GM18909 (cell line): Measurements from ENCODE around the gene TBX22.
"Not testable (repeated sequence)": the region's sequence is repeated elsewhere in the genome, so short reads cannot be mapped to it uniquely, and the experiment has no call there.

Source experiments
- ATAC-seq: cut with Tn5 transposase; IDR thresholded peaks from one replicate; pipeline ENCODE4 v1.9.1; 2021; ENCODE audit warnings: mild to moderate bottlenecking; ENCODE audit not compliant: unreplicated experiment, poor library complexity

The TBX22 gene

GRCh38 chrX:80014141-80014940 lies at the start of gene TBX22:
Gene TBX22 (plus strand): TSS chrX:80014753. CDS start chrX:80022270, 7,517 bp downstream.
- ATAC-seq: no peak

- no peak for ATAC-seq
These were observed 38.9 kb upstream of the TBX22 start for GRCh38 chrX:79975605-79976004.

- ATAC-seq: no peak
These were observed 10.1 kb upstream of the TBX22 start for GRCh38 chrX:80004458-80004857.

- no peak for ATAC-seq
These were observed 3.0 kb upstream of the TBX22 start for GRCh38 chrX:80011522-80011921.

DNA sequence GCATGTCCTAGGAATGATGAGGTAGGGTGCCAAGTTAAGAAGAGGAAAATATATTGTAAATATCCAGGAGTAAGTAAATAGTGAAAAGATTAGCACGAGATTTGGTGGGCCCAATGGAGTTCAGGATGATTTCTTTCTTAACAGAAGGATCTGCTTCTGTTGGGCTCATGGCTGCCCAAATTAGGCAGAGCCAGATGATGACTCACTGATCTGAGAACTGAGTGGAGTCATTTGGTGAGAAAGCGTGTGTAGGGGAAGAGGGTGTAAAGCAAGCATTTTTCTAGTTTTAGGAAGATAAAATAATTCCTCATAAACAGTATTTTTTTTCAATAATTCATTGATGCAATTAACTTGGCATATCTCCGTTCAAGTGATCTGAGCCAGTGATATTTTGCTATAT lies 1.6 kb downstream of the TBX22 start:
- no peak for ATAC-seq

DNA sequence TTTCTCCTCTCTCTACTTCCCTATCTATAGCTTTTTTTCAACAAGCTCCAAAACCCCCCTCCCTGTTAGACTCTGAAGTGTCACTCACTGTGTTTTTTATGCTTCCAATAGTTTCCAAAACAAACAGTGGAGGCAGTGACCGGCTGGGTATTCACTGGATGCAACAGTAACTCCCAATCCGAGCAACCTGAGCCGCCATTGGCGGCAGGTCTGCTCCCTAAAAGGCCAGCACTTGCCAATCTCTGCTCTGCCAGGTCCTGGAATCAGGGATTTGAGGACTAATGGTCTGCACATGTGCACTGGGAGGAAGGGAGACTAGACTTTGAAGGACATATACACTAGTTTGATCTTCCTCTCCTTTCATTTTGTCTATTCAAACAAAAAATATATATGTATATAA lies 7.1 kb downstream of the TBX22 start:
- ATAC-seq: no peak

DNA sequence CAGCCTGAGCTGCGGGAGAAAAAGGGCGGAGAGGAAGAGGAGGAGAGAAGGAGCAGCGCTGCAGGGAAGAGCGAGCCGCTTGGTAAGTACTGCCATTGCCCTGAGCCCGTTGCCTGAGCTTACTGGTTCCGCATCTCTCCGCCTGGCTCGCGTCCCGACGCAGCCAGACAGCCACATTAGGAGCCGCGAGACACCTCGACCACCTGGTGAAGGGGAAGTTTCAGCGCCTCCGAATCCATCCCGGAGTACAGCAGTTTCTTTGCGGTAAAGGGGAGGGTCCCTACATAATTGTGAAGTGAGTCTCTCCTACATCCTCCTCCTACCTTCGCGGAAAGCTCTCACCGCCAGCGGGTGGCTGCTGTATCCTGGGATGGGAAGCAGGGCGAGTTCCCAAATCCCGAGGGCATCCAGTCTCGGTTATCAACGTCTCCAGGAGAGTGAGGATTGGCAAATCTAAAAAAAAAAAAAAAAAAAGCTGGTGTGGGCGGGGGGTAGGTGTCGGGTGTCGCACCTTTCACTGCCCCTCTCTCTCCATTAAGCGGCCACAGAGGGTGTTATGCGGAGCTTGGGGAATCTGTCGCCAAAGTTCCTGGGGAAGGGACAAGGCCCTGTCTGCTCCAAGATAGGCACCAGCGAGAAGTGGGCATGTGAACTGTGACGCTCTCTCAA lies 7.9 kb downstream of the TBX22 start:
- ATAC-seq: no peak

DNA sequence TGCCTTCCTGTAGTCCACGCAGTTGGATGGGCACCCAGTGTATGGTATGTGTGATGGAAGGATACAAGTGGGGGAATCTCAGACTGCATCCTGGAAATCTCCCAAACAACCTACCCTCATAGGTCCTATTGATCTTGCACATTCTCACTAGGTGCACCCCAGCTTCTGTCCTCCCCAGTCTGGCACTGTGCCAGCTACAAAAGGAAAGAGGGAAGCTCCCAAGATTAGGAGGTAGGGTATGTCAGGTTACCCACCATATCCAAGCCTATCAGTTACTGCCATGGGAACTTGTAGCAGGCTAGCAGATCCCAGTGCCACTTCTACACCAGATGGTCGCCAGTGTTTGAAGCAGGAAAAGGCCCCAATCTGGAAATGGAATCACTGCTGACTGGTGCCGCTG lies 11.6 kb downstream of the TBX22 start:
- no peak for ATAC-seq

GRCh38 chrX:80066156-80066555 lies 51.6 kb downstream of the TBX22 start:
- not testable (repeated sequence) for ATAC-seq

DNA sequence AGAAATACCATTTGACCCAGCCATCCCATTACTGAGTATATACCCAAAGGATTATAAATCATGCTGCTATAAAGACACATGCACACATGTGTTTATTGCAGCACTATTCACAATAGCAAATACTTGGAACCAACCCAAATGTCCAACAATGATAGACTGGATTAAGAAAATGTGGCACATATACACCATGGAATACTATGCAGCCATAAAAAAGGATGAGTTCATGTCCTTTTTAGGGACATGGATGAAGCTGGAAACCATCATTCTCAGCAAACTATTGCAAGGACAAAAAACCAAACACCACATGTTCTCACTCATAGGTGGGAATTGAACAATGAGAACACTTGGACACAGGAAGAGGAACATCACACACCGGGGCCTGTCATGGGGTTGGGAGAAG lies 61.1 kb downstream of the TBX22 start:
- ATAC-seq: not testable (repeated sequence)
